ENCODE data around the gene SRD5A1. TPM values are rescaled to one million over a fixed set of nuclear protein-coding genes. Genes with fewer than 3 reads are reported as not detected.

The SRD5A1 gene, protein sequence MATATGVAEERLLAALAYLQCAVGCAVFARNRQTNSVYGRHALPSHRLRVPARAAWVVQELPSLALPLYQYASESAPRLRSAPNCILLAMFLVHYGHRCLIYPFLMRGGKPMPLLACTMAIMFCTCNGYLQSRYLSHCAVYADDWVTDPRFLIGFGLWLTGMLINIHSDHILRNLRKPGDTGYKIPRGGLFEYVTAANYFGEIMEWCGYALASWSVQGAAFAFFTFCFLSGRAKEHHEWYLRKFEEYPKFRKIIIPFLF
- 10 to 100 TPM in 1 of 4 donors, 1 to 10 TPM in 3; 3.5 to 11.5 (median 6.9) TPM for total RNA-seq

GRCh38 chr5:6632888-6633468 is at the start of gene SRD5A1, which contains the start of gene NSUN2:
Gene SRD5A1 (plus strand): TSS chr5:6633440. CDS start chr5:6633577, 137 bp downstream.
Gene NSUN2 (minus strand): TSS chr5:6633044. CDS start chr5:6632979, 65 bp downstream.
- peak within 1 kb of the TSS; percentile 70 to 99 (median 72) for H3K4me3 ChIP-seq
- H3K4me1 ChIP-seq, result peaks cover 0 to 30% (median 16%) of the 10 kb centered on the region in 4 donors
- H3K36me3 ChIP-seq, result peaks cover 0 to 36% (median 0%) of the 10 kb centered on the region in 3 donors
- no peaks in the 10 kb centered on the region for H3K27me3 ChIP-seq
- peak; percentile 77 to 80 for TF ChIP-seq EP300 (IDR thresholded peaks at IDR 0.05)
- TF ChIP-seq CTCF (IDR thresholded peaks at IDR 0.05), result no peak
- peak in 1 of 2 donors; percentile 34 for TF ChIP-seq POLR2A (IDR thresholded peaks at IDR 0.05)
- 0 to 1% methylated on average over 4 to 63 of the region's 66 CpGs for WGBS, 2 donors
- peak within 1 kb of the TSS; percentile 75 to 96 (median 94) for H3K27ac ChIP-seq
- no peaks in the 10 kb centered on the region for H3K9me3 ChIP-seq
- peak; percentile 77 to 79 for DNase-seq (ENCODE audit: low spot score in 2 of 2)

GRCh38 chr5:6584101-6584645 is 49.1 kb upstream of the SRD5A1 start:
- H3K27me3 ChIP-seq, result peaks cover 0 to 34% of the 10 kb centered on the region in 2 donors
- no peak overlapping the region for H3K27ac ChIP-seq
- no peak for TF ChIP-seq EP300 (IDR thresholded peaks at IDR 0.05)
- H3K4me3 ChIP-seq, result no peak overlapping the region
- WGBS, 2 donors, result 65 to 72% methylated on average over 6 of the region's 6 CpGs
- no peaks in the 10 kb centered on the region for H3K36me3 ChIP-seq
- DNase-seq (ENCODE audit: low spot score in 2 of 2), result no peak
- H3K9me3 ChIP-seq, result no peaks in the 10 kb centered on the region
- H3K4me1 ChIP-seq, result peaks cover 0 to 18% (median 0%) of the 10 kb centered on the region in 4 donors

GRCh38 chr5:6584727-6585126 is 48.5 kb upstream of the SRD5A1 start:
- 82 to 87% methylated on average over 7 to 8 of the region's 8 CpGs for WGBS, 2 donors
- Histone ChIP-seq H3K9me3 (no peaks in the 10 kb centered on the region), H3K27ac (no peak overlapping the region), H3K36me3 (no peaks in the 10 kb centered on the region), H3K27me3 (peaks cover 0 to 34% of the 10 kb centered on the region in 2 donors), H3K4me3 (no peak overlapping the region), H3K4me1 (peaks cover 0 to 18% (median 0%) of the 10 kb centered on the region in 4 donors)
- TF ChIP-seq CTCF (IDR thresholded peaks at IDR 0.05) (no peak), EP300 (IDR thresholded peaks at IDR 0.05) (no peak), POLR2A (IDR thresholded peaks at IDR 0.05) (no peak)
- DNase-seq (ENCODE audit: low spot score in 2 of 2), result no peak

GRCh38 chr5:6585168-6585567 is 48.1 kb upstream of the SRD5A1 start:
- 62 to 66% methylated on average over 6 of the region's 6 CpGs for whole genome bisulfite sequencing, 2 donors
- no peak for TF ChIP-seq EP300 (IDR thresholded peaks at IDR 0.05)
- TF ChIP-seq CTCF (IDR thresholded peaks at IDR 0.05), result no peak
- no peak for TF ChIP-seq POLR2A (IDR thresholded peaks at IDR 0.05)

GRCh38 chr5:6585939-6586646 is 47.1 kb upstream of the SRD5A1 start:
- no peak for DNase-seq (ENCODE audit: low spot score in 2 of 2)
- Histone ChIP-seq H3K27me3 (peaks cover 0 to 28% of the 10 kb centered on the region in 2 donors), H3K27ac (no peak overlapping the region), H3K36me3 (no peaks in the 10 kb centered on the region), H3K9me3 (no peaks in the 10 kb centered on the region), H3K4me1 (peaks cover 0 to 18% (median 0%) of the 10 kb centered on the region in 4 donors), H3K4me3 (no peak overlapping the region)
- 84 to 85% methylated on average over 15 of the region's 15 CpGs for WGBS, 2 donors
- TF ChIP-seq POLR2A (IDR thresholded peaks at IDR 0.05), result no peak

More at GRCh38 chr5:6585168-6585567, 48.1 kb upstream of the SRD5A1 start:
- Histone ChIP-seq H3K27ac (no peak overlapping the region), H3K36me3 (no peaks in the 10 kb centered on the region), H3K4me1 (peaks cover 0 to 18% (median 0%) of the 10 kb centered on the region in 4 donors), H3K9me3 (no peaks in the 10 kb centered on the region), H3K4me3 (no peak overlapping the region), H3K27me3 (peaks cover 0 to 32% of the 10 kb centered on the region in 2 donors)
- DNase-seq (ENCODE audit: low spot score in 2 of 2), result no peak
